ENCODE measurements around the gene NCEH1.

- TF ChIP-seq PATZ1 (CRISPR knock-in tag; IDR thresholded peaks at IDR 0.05; ENCODE audit: borderline replicate concordance) (no peak), ISL1 (CRISPR knock-in tag; IDR thresholded peaks at IDR 0.05) (no peak), ZC3H10 (CRISPR knock-in tag; IDR thresholded peaks at IDR 0.05) (no peak), ZNF8 (CRISPR knock-in tag; IDR thresholded peaks at IDR 0.05) (no peak), CSRNP3 (CRISPR knock-in tag; IDR thresholded peaks at IDR 0.05) (no peak), ZFP3 (CRISPR knock-in tag; IDR thresholded peaks at IDR 0.05) (no peak), PPARA (CRISPR knock-in tag; IDR thresholded peaks at IDR 0.05; ENCODE audit: borderline replicate concordance) (no peak), CREB5 (CRISPR knock-in tag; IDR thresholded peaks at IDR 0.05; ENCODE audit: low read depth) (no peak), ZFP30 (CRISPR knock-in tag; IDR thresholded peaks at IDR 0.05) (no peak)
Measured at GRCh38 chr3:172687501-172687900, 23.4 kb downstream of the NCEH1 start.

Data from SK-N-SH treated with all-trans-retinoic acid at 6 μM for 48 hours (cell line).